T-helper 9 cell (primary cell): Measurements from ENCODE around the gene ZNF892.
"Not testable (repeated sequence)": the region's sequence is repeated elsewhere in the genome, so short reads cannot be mapped to it uniquely, and the experiment has no call there.

Experiments
- DNase-seq: peaks from one replicate; pipeline ENCODE4 v3.0.0-alpha.2; 2020

The ZNF892 gene

GRCh38 chr2:95231723-95232122 is 24.4 kb downstream of the ZNF892 start:
- no peak for DNase-seq

- no peak for DNase-seq
These were observed 24.9 kb downstream of the ZNF892 start for GRCh38 chr2:95232232-95232631.

GRCh38 chr2:95234286-95234785 is 27.0 kb downstream of the ZNF892 start:
- no peak for DNase-seq

- no peak for DNase-seq
These were observed 27.5 kb downstream of the ZNF892 start for GRCh38 chr2:95234816-95235215.

DNA sequence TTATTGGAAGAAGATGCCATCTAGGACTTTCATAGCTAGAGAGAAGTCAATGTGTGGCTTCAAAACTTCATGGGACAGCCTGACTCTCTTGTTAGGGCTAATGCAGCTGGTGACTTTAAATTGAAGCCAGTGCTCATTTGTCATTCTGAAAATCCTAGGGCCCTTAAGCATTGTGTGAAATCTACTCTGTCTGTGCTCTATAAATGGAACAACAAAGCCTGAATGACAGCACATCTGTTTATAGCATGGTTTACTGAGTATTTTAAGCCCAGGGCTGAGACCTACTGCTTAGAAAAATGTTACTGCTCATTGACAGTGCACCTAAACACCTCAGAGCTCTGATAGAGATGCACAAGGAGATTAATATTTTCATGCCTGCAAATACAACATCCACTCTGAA is 30.8 kb downstream of the ZNF892 start:
- no peak for DNase-seq

GRCh38 chr2:95240091-95240490 is 32.8 kb downstream of the ZNF892 start:
- DNase-seq, result no peak

DNA sequence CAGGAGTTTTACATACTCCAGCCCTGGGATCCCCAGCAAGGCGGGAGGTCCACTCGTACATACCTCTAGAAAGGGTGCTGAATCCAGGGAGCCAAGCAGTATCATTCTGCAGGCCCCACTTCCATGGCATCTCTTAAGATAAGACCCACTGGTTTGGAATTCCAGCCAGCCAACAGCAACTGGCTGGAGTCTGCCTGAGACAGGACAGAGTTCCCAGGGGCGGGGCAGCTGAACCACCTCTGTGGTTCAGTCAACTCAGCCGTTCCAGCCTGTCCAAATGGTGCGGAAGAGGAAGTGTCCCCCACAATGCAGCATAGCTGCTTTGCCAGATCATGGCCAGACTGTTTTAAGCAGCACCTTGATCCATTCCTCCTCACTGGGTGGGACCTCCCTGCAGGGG is 33.2 kb downstream of the ZNF892 start:
- DNase-seq, result no peak

GRCh38 chr2:95242084-95242483 is 34.8 kb downstream of the ZNF892 start:
- not testable (repeated sequence) for DNase-seq
